ENCODE data around the gene FITM1.
A peak's percentile ranks its signal among the peaks of the same experiment; 100 is the strongest.

FITM1 gene

DNA sequence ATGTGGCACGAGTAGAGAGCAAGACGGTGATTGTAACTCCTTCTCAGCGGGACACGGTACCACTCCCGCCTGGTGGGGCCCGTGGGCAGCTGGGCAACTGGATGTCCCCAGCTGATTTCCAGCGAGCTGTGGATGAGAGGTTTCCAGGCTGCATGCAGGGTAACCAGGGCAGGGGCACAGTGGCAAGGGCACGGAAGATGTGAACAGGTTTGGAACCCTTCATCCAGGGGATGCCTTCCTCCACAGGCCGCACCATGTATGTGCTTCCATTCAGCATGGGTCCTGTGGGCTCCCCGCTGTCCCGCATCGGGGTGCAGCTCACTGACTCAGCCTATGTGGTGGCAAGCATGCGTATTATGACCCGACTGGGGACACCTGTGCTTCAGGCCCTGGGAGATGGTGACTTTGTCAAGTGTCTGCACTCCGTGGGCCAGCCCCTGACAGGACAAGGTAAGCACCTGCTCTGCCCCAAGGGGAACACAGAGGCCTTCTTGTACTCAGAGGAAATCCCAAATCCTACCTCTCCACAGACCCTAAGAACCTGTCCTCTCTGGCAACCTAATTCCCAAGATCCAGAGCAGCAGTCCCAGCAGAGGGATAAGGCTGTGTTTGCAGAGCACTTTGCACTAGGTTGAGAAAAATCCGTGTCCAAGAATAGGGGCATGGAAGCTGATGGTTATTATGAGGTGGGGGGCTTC is 32.1 kb upstream of the FITM1 start:
- no peak for DNase-seq

- no peak for DNase-seq
Measured at GRCh38 chr14:24098927-24099813, 31.3 kb upstream of the FITM1 start.

DNA sequence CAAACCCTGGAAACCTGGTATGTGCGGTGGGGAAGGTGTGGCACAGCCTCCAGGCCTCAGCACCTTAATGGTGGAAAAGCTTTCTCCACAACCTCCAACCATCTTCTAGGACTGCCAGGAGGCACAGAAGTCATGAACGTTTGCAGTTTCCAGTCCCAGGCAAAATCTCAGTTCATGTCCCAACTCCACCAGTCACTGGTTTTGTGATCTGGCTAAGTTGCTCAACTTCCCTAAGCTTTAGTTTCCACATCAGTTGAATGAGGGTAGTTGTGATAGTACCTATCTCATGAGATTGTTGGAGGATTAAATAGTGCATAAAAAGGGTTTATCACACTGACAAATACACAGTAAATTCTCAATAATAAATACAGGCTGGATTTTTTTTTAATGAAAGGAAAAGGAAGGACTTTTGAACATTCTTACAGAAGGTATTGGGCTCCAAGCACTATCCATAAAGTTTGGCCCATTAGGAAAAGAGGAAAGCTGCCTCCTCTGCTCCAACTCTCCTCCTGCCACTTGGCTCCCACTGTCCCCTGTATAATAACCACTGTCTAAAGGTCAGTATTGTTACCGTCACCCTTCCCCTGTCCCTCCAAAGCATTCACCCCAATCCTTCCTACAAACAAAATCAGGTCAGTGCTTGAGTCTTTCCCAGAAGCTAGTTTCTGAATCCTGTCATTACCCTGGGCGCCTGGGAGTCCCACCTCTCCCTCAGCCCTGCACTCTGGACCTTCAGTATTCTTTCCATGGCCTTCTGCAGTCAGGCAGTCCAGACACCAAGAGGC is 30.1 kb upstream of the FITM1 start:
- peak; percentile 48 to 74 for DNase-seq

DNA sequence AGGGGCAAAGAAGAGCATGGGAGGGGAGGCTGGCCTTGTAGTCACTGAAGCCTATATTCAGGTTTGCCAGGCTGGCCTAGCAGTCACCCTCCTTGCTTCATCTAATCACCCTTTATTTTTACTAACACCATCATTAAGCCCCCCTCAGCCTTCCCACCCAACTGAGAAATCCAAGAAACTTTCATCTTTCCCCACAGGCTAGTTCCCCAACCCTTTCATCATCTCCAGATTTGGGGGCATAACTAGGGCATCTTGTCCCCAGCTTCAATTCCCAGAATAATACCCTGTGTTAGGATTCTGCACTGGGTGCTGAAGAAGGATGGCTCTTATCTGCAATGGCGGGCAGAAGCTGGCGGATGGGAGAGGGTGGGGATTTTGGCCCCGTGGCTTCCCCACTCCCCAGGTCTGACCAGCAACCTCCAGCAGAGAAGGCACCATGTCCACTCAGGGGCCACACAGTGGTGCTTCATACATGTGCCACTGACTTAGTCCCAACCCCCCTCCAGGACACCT is 29.4 kb upstream of the FITM1 start:
- DNase-seq = no peak

DNA sequence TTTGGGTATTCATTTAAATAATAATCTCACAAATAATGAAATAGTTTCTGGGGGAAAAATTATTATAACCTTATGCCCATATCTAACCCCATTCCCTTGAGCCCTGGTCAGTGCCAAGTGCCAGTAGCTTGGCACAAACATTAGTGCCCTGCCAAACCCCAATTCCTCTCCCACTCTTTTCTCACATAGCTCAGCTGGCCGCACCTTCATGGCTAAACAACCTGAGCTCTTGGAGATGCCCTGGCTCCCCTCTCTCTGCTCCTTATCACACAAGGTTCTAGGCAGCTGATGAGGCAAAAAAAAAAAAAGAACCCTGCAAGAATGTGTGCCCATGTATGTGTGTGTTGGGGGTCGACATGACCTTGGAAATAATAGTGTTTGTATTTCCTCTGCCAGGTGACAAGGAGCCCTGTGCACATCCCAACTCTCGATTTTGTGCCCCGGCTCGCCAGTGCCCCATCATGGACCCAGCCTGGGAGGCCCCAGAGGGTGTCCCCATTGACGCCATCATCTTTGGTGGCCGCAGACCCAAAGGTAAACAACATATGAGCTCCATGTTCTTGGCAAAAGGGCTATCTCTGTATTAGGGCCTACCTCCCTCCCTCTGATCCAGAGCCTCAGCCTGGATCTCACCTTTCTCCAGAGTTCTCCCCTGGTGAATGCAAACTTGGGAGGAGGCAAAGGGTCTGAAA is 28.0 kb upstream of the FITM1 start:
- no peak for DNase-seq

GRCh38 chr14:24103451-24103850 is 27.0 kb upstream of the FITM1 start:
- DNase-seq = no peak

- DNase-seq = peak in 1 of 2 donors; percentile 59
Measured at GRCh38 chr14:24105609-24106239, 24.7 kb upstream of the FITM1 start.

DNA sequence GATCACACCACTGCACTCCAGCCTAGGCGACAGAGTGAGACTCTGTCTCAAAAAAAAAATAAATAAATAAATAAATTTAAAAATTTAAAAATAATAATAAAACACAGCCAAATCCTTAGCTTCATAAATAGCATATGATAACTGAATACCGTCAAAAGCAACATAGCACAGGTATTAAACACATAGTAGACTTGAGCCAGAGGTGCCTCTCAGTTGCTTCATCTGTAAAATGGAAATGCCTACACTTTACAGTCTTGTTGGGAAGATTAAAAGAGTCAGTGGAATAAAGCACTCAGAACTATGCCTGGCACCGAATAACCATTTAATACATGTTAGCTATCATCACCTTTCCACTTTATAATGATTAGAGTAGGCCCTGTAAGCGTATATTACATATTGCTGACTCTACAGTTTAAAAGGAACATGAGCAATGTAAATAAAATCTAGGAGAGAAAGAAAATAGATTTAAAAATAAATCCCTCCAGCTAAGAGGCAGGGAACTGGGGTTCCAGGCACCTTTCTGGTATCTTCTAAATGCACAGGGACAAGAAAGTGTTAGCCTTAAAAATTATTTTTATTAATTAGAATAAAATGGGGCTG is 23.7 kb upstream of the FITM1 start:
- DNase-seq = no peak

- DNase-seq = no peak
Measured at GRCh38 chr14:24108336-24108874, 22.1 kb upstream of the FITM1 start.

- no peak for DNase-seq
Measured at GRCh38 chr14:24110060-24110459, 20.4 kb upstream of the FITM1 start.

GRCh38 chr14:24110523-24110922 is 19.9 kb upstream of the FITM1 start:
- DNase-seq = no peak

DNA sequence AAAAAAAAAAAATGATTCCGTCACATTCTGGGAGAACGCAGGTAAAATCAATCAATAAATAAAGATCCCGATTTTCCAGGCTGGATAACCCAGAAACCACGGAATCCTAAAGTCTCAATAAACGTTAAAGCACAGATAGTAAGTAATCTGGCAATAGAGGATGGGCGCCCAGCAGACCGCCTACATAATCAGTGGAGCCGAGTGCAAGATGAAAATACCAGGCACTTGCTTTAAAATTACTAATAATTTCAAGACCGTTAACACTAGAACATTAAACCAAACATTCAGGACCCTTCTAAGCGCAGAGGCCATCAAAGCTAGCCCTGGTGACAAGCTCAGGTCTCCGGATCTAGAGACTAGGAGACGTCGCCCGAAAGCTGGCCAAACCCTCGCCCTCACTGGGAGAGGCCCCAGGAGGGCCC is 17.1 kb upstream of the FITM1 start:
- DNase-seq = peak in 1 of 2 donors; percentile 35

- DNase-seq = peak; percentile 91 to 97
Measured at GRCh38 chr14:24113801-24114531, 16.5 kb upstream of the FITM1 start.

DNA sequence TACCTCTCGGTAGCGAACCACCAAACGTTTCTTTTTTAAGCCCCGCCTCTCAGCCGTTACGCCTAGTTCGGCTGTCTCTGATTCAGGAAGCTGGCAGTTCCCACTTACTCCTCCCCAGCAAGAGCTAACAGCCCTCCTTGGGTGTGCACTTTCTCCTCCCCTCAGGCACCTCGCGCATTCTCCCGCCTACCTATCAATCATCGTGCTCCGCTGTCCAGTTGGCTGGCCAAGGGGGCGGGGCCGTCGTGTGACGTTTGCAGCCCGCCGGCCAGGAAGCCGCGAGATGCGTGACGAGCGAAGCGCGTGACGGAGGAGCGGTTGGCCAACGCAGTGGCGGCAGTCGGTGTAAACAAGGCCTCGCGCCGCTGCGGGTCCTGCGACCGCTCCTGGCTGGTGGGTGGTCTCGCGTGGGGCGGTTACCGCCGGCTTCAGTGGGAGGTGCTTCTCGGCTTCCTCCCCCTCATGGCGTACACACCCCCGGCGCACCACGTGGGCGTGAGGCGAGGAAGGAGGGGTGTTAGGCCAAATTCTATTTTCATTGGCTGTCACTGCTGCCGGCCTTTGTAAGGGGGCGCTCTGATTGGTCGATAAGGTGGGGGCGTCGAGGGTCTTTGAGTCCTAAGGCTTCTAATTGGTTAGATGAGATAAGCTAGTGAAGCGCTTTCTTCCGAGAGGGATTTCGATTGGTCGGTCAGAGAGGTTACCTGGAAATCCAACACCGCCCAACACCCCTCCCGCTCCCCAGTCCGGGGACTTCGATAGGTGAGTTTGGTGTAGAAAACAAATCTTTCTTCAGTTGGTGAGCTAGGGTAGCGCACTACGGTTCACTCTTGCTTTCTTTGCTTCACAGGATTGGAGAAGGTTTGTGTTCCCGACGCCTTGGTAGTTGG is 15.7 kb upstream of the FITM1 start, which contains the start of the genes DCAF11 and NRL:
DCAF11 (plus strand) TSS at position 246 of the 890 bp plus-strand sequence. CDS start 818 bp downstream, outside the sequence.
NRL (minus strand) TSS at position 418 of the 890 bp plus-strand sequence. CDS start 32,101 bp downstream, outside the sequence.
- peak; percentile 99 to 100 for DNase-seq

GRCh38 chr14:24115422-24116127 is 14.9 kb upstream of the FITM1 start:
- no peak for DNase-seq

GRCh38 chr14:24116128-24116814 is 14.2 kb upstream of the FITM1 start:
- no peak for DNase-seq

GRCh38 chr14:24117179-24117578 is 13.3 kb upstream of the FITM1 start:
- no peak for DNase-seq

GRCh38 chr14:24119691-24120090 is 10.8 kb upstream of the FITM1 start:
- no peak for DNase-seq
